Stomach (tissue), 9 donors: ENCODE data around the gene LIFR. TPM values are rescaled to one million over a fixed set of nuclear protein-coding genes. Genes with fewer than 3 reads are reported as not detected.

Experiments
- DNase-seq, 2 donors: peaks; one replicate each; pipeline versions ENCODE4 v3.0.0 to v3.0.0-alpha.2; 2013 to 2019
- H3K27ac ChIP-seq, 5 donors: fragments of 200-600 bp in 4 of 5; sonication (generic) in 4 of 5; one replicate each; pipeline ENCODE4 v1.5.1; 2013 to 2019; ENCODE audit warnings: mild to moderate bottlenecking in 1 of 5, moderate library complexity in 1 of 5
- H3K27me3 ChIP-seq, 3 donors: fragments of 200-600 bp; sonication (generic); one replicate each; pipeline ENCODE4 v1.5.1; 2017 to 2019; ENCODE audit warnings: mixed run types in 1 of 3
- H3K36me3 ChIP-seq, 4 donors: fragments of 200-600 bp; sonication (generic); 1 replicate in 3 of 4; 2 replicates in 1 of 4; pipeline ENCODE4 v1.5.1; 2016 to 2019
- H3K4me1 ChIP-seq, 4 donors: fragments of 200-600 bp; sonication (generic); one replicate each; pipeline ENCODE4 v1.5.1; 2016 to 2019
- H3K4me3 ChIP-seq, 4 donors: fragments of 200-600 bp; sonication (generic) in 3 of 4; one replicate each; pipeline ENCODE4 v1.5.1; 2016 to 2019; ENCODE audit warnings: mild to moderate bottlenecking in 1 of 4
- H3K9me3 ChIP-seq, 4 donors: fragments of 200-600 bp; sonication (generic); one replicate each; pipeline ENCODE4 v1.5.1; 2016 to 2019
- EP300 ChIP-seq: sonication (generic); formaldehyde crosslinking; IDR thresholded peaks from one replicate; pipeline ENCODE4 v1.6.1; 2017; ENCODE audit warnings: antibody characterized with exemption
- POLR2A ChIP-seq, 4 donors: fragments of 450-650 bp; IDR thresholded peaks; one replicate each; pipeline ENCODE4 v1.6.1; 2016; ENCODE audit warnings: antibody characterized with exemption in 4 of 4, control low read depth in 2 of 4, mild to moderate bottlenecking in 1 of 4, moderate library complexity in 1 of 4
- POLR2AphosphoS5 ChIP-seq, 3 donors: sonication (generic); formaldehyde crosslinking; IDR thresholded peaks; one replicate each; pipeline ENCODE4 v1.6.1; 2016; ENCODE audit warnings: antibody characterized with exemption in 3 of 3
- WGBS, 5 donors: extraction: QIAGEN DNeasy Blood & Tissue Kit in 3 of 5; methylation state at CpG; one replicate each; pipeline versions ENCODE4 v1.1.5 to v1.1.7; 2013 to 2018; 5-methylcytosine and 5-hydroxymethylcytosine counted together
- intact Hi-C: fragments of 100-400 bp; cut with DNase I; formaldehyde crosslinking; loops from one replicate; pipeline ENCODE4 v1.15.1; 2023; ENCODE audit warnings: low total_unique reads
- polyA plus RNA-seq, 3 donors: library from polyadenylated mRNA; stranded (reverse); fragments of 200-250 nt; gene quantifications; one replicate each; pipeline ENCODE4 v1.2.3, GENCODE V29; 2013
- total RNA-seq, 5 donors: library from RNA; depleted of rRNA; stranded (reverse); fragments of >200 nt; gene quantifications; one replicate each; pipeline versions ENCODE4 v1.1.0 to v1.2.3, GENCODE V29; 2014 to 2016
- TF ChIP-seq, protein P1 (sequence below), 7 experiments: fragments of 450-650 bp in 4 of 7; fragments of 200-600 bp in 3 of 7; sonication (generic) in 3 of 7; IDR thresholded peaks; one replicate each; pipeline ENCODE4 v1.5.1; 2016 to 2019; ENCODE audit warnings: antibody characterized with exemption in 7 of 7, control low read depth in 2 of 7, mild to moderate bottlenecking in 1 of 7
- donor health status: healthy with polysubstance abuse.
- donor health status: Bipolar disorder and iron deficiency.
- donor health status: healthy.

LIFR gene
- total and polyA plus RNA-seq, 8 donors = 6.2 to 259 (median 45.1) TPM

DNA sequence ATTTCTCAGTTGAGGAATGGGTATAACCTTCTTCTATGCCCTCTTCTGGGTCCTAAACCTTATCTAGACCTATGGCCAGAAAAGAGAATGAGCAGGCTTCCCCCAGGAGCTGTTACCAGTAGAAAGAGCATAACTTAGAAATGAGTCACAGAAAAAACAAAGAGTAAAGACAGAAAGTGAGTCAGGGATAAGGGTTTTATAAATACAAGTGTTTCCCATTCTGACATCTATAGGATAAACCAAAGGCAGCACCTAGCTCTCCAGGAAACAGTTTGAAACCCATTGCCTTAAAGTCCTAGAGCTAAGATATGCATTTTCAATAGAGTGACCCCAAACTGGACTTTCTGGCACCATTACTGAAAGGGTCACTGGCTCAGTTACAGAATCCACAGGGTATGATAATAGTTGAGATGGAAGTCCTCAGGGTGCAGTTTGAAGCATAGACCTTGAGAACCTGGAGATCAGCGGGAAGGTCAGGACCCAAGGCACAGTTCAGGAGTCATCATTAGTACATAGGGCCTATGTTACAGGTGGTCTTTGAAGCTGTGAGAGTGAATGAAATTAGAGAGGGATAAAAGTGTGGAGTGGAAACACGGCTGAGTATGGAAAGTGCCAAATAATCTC lies 42.7 kb upstream of the LIFR start:
- H3K27me3 ChIP-seq = no peaks in the 10 kb centered on the region
- peaks cover 30 to 43% (median 37%) of the 10 kb centered on the region in 4 donors for H3K4me1 ChIP-seq
- no peaks in the 10 kb centered on the region for H3K9me3 ChIP-seq
- no peaks in the 10 kb centered on the region for H3K36me3 ChIP-seq
- WGBS, 5 donors = 69 to 81% (median 74%) methylated on average over 2 of the region's 2 CpGs
- intact Hi-C loops = no loop called here
- DNase-seq = peak in 1 of 2 donors; percentile 50
- TF ChIP-seq, protein P1, sequence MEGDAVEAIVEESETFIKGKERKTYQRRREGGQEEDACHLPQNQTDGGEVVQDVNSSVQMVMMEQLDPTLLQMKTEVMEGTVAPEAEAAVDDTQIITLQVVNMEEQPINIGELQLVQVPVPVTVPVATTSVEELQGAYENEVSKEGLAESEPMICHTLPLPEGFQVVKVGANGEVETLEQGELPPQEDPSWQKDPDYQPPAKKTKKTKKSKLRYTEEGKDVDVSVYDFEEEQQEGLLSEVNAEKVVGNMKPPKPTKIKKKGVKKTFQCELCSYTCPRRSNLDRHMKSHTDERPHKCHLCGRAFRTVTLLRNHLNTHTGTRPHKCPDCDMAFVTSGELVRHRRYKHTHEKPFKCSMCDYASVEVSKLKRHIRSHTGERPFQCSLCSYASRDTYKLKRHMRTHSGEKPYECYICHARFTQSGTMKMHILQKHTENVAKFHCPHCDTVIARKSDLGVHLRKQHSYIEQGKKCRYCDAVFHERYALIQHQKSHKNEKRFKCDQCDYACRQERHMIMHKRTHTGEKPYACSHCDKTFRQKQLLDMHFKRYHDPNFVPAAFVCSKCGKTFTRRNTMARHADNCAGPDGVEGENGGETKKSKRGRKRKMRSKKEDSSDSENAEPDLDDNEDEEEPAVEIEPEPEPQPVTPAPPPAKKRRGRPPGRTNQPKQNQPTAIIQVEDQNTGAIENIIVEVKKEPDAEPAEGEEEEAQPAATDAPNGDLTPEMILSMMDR (IDR thresholded peaks at IDR 0.05) = no peak
- peak in 1 of 3 donors; percentile 16 for TF ChIP-seq POLR2AphosphoS5 (IDR thresholded peaks at IDR 0.05)
- peak overlapping the region in 4 of 5 donors; percentile 23 to 79 (median 63) for H3K27ac ChIP-seq
- H3K4me3 ChIP-seq = no peak overlapping the region

GRCh38 chr5:38598296-38598993 lies 42.0 kb upstream of the LIFR start:
- DNase-seq = peak in 1 of 2 donors; percentile 15
- Histone ChIP-seq H3K27ac (peak overlapping the region in 4 of 5 donors; percentile 60 to 85 (median 72)), H3K4me1 (peaks cover 30 to 43% (median 37%) of the 10 kb centered on the region in 4 donors), H3K4me3 (no peak overlapping the region), H3K36me3 (no peaks in the 10 kb centered on the region), H3K27me3 (no peaks in the 10 kb centered on the region), H3K9me3 (no peaks in the 10 kb centered on the region)
- no peak for TF ChIP-seq EP300
- no peak for TF ChIP-seq POLR2A (IDR thresholded peaks at IDR 0.05)
- TF ChIP-seq POLR2AphosphoS5 (IDR thresholded peaks at IDR 0.05) = no peak
- TF ChIP-seq, protein P1 (IDR thresholded peaks at IDR 0.05) = no peak
- WGBS, 5 donors = 69 to 81% (median 72%) methylated on average over 8 of the region's 8 CpGs
- intact Hi-C loops = no loop called here

- 70 to 84% (median 77%) methylated on average over 2 of the region's 2 CpGs for WGBS, 5 donors
- Histone ChIP-seq H3K27ac (peak overlapping the region in 1 of 5 donors; percentile 66), H3K27me3 (no peaks in the 10 kb centered on the region), H3K4me3 (no peak overlapping the region), H3K36me3 (no peaks in the 10 kb centered on the region), H3K9me3 (no peaks in the 10 kb centered on the region), H3K4me1 (peaks cover 27 to 37% (median 31%) of the 10 kb centered on the region in 4 donors)
- TF ChIP-seq POLR2A (IDR thresholded peaks at IDR 0.05) (no peak), POLR2AphosphoS5 (IDR thresholded peaks at IDR 0.05) (no peak), EP300 (no peak)
- TF ChIP-seq, protein P1 (IDR thresholded peaks at IDR 0.05) = no peak
- intact Hi-C loops = no loop called here
- no peak for DNase-seq
Measured at GRCh38 chr5:38596981-38597380, 40.5 kb upstream of the LIFR start.

GRCh38 chr5:38595132-38595745 lies 38.8 kb upstream of the LIFR start:
- H3K27me3 ChIP-seq = no peaks in the 10 kb centered on the region
- H3K36me3 ChIP-seq = no peaks in the 10 kb centered on the region
- no peak overlapping the region for H3K4me3 ChIP-seq
- intact Hi-C loops = no loop called here
- WGBS, 5 donors = 73 to 78% (median 75%) methylated on average over 5 of the region's 5 CpGs
- TF ChIP-seq, protein P1 (IDR thresholded peaks at IDR 0.05) = no peak
- TF ChIP-seq POLR2A (IDR thresholded peaks at IDR 0.05) = no peak
- TF ChIP-seq EP300 = no peak
- no peak for TF ChIP-seq POLR2AphosphoS5 (IDR thresholded peaks at IDR 0.05)
- peaks cover 13 to 26% (median 16%) of the 10 kb centered on the region in 4 donors for H3K4me1 ChIP-seq
- H3K9me3 ChIP-seq = no peaks in the 10 kb centered on the region
- no peak overlapping the region for H3K27ac ChIP-seq
- no peak for DNase-seq
